ENCODE measurements around the gene NAALADL2. TPM values are rescaled to one million over a fixed set of nuclear protein-coding genes. Genes with fewer than 3 reads are reported as not detected.

NAALADL2 gene
- total RNA-seq, 1 donor: 13.4 TPM

- no peak for DNase-seq (ENCODE audit: low read depth)
- H3K4me3 ChIP-seq (ENCODE audit: low read depth, low read length): no peak overlapping the region
- no peak for TF ChIP-seq CTCF (IDR thresholded peaks at IDR 0.05; ENCODE audit: insufficient read depth, low read depth, low read length)
These were observed 622 bp downstream of the NAALADL2 start for GRCh38 chr3:174859756-174860155.

GRCh38 chr3:174862101-174862500, 3.0 kb downstream of the NAALADL2 start:
- H3K4me3 ChIP-seq (ENCODE audit: low read depth, low read length): no peak overlapping the region
- no peak for TF ChIP-seq CTCF (IDR thresholded peaks at IDR 0.05; ENCODE audit: insufficient read depth, low read depth, low read length)
- DNase-seq (ENCODE audit: low read depth): no peak

- no peak for DNase-seq (ENCODE audit: low read depth)
- TF ChIP-seq CTCF (IDR thresholded peaks at IDR 0.05; ENCODE audit: insufficient read depth, low read depth, low read length): no peak
- H3K4me3 ChIP-seq (ENCODE audit: low read depth, low read length): no peak overlapping the region
These were observed 3.5 kb downstream of the NAALADL2 start for GRCh38 chr3:174862666-174863065.

- no peak for TF ChIP-seq CTCF (IDR thresholded peaks at IDR 0.05; ENCODE audit: insufficient read depth, low read depth, low read length)
- DNase-seq (ENCODE audit: low read depth): no peak
- H3K4me3 ChIP-seq (ENCODE audit: low read depth, low read length): no peak overlapping the region
These were observed 4.4 kb downstream of the NAALADL2 start for GRCh38 chr3:174863488-174863887.

- TF ChIP-seq CTCF (IDR thresholded peaks at IDR 0.05; ENCODE audit: insufficient read depth, low read depth, low read length): no peak
- DNase-seq (ENCODE audit: low read depth): peak; percentile 63
- no peak overlapping the region for H3K4me3 ChIP-seq (ENCODE audit: low read depth, low read length)
These were observed 10.3 kb downstream of the NAALADL2 start for GRCh38 chr3:174869448-174869847.

- no peak for TF ChIP-seq CTCF (IDR thresholded peaks at IDR 0.05; ENCODE audit: insufficient read depth, low read depth, low read length)
- no peak overlapping the region for H3K4me3 ChIP-seq (ENCODE audit: low read depth, low read length)
- no peak for DNase-seq (ENCODE audit: low read depth)
These were observed 14.9 kb downstream of the NAALADL2 start for GRCh38 chr3:174873832-174874657.

GRCh38 chr3:174882789-174883188, 23.7 kb downstream of the NAALADL2 start:
- no peak for DNase-seq (ENCODE audit: low read depth)
- no peak for TF ChIP-seq CTCF (IDR thresholded peaks at IDR 0.05; ENCODE audit: insufficient read depth, low read depth, low read length)
- no peak overlapping the region for H3K4me3 ChIP-seq (ENCODE audit: low read depth, low read length)

Measured in fibroblast of villous mesenchyme (primary cell).